A549 (cell line): Measurements from ENCODE around the gene CARD10. TPM values are rescaled to one million over a fixed set of nuclear protein-coding genes. Genes with fewer than 3 reads are reported as not detected.

Experiments used
- ATAC-seq, 2 experiments: fragments of 200-7000 bp in 1 of 2; fragments of >200 bp in 1 of 2; cut with Nextera tagmentation in 1 of 2; cut with Tn5 transposase in 1 of 2; 3 replicates each; pipeline versions ENCODE4 v1.8.0 to v1.9.1; 2018 to 2020; ENCODE audit warnings: mild to moderate bottlenecking in 1 of 2, moderate library complexity in 1 of 2
- CTCF ChIA-PET: fragments of 300-600 bp; sonication (Branson Sonifier 250); formaldehyde crosslinking; extraction: SDS; loops from one replicate; lab custom pipeline; 2021; ENCODE audit warnings: antibody characterized with exemption, inconsistent platforms; lab: Yijun Ruan, JAX
- POLR2A ChIA-PET: fragments of 350-600 bp; formaldehyde crosslinking; extraction: SDS; loops from one replicate; lab custom pipeline; 2021; ENCODE audit warnings: antibody characterized with exemption, inconsistent platforms; lab: Yijun Ruan, JAX
- DNase-seq, 2 experiments: peaks; one replicate each; pipeline versions ENCODE4 v3.0.0 to v3.0.0-alpha.2; 2011 to 2016; ENCODE audit warnings: low read depth in 1 of 2, low spot score in 1 of 2
- FAIRE-seq: peaks from 2 replicates; lab custom pipeline; 2011; peaks lifted over from hg19 to GRCh38; lab: Jason Lieb, UNC
- H3K27ac ChIP-seq, 2 experiments: fragments of >200 bp; sonication (Bioruptor Twin); formaldehyde crosslinking; 3 replicates each; pipeline ENCODE4 v1.5.1; 2016 to 2017
- H3K4me1 ChIP-seq: fragments of >200 bp; sonication (Bioruptor Twin); formaldehyde crosslinking; 3 replicates; pipeline ENCODE4 v1.6.1; 2016
- H3K4me2 ChIP-seq: fragments of >200 bp; sonication (Bioruptor Twin); formaldehyde crosslinking; 3 replicates; pipeline ENCODE4 v1.6.1; 2016
- H3K4me3 ChIP-seq: fragments of >200 bp; sonication (Bioruptor Twin); formaldehyde crosslinking; 3 replicates; pipeline ENCODE4 v1.5.1; 2016
- H3K9me3 ChIP-seq: fragments of >200 bp; sonication (Bioruptor Twin); formaldehyde crosslinking; 3 replicates; pipeline ENCODE4 v1.6.1; 2016
- BHLHE40 ChIP-seq: IDR thresholded peaks from 2 replicates; pipeline ENCODE4 v1.6.1; 2012; ENCODE audit warnings: low read depth, low read length, inconsistent platforms
- CEBPB ChIP-seq, 2 experiments: fragments of >200 bp in 1 of 2; sonication (Bioruptor Twin) in 1 of 2; formaldehyde crosslinking in 1 of 2; IDR thresholded peaks; 2 replicates each; pipeline ENCODE4 v1.6.1; 2012 to 2016
- CHD4 ChIP-seq: fragments of 200-600 bp; sonication (generic); IDR thresholded peaks from 2 replicates; pipeline ENCODE4 v1.6.1; 2016; ENCODE audit warnings: antibody characterized with exemption, mild to moderate bottlenecking, borderline replicate concordance
- EHMT2 ChIP-seq: fragments of 200-600 bp; sonication (generic); IDR thresholded peaks from 2 replicates; pipeline ENCODE4 v1.6.1; 2016; ENCODE audit warnings: antibody characterized with exemption, low read depth, mild to moderate bottlenecking, moderate library complexity
- FOSL2 ChIP-seq, 2 experiments: fragments of 450-650 bp in 1 of 2; fragments of >200 bp in 1 of 2; sonication (Bioruptor Twin) in 1 of 2; formaldehyde crosslinking; IDR thresholded peaks; 2 replicates each; pipeline versions ENCODE4 v1.5.0 to v1.6.1; 2016 to 2020; ENCODE audit warnings: mild to moderate bottlenecking in 1 of 2, moderate library complexity in 1 of 2
- FOXS1 ChIP-seq: fragments of 250-450 bp; sonication (Bioruptor Pico); IDR thresholded peaks from 2 replicates; pipeline ENCODE4 v1.5.0; 2020; ENCODE audit warnings: mild to moderate bottlenecking, moderate library complexity
- HES2 ChIP-seq: fragments of >200 bp; sonication (Bioruptor Twin); formaldehyde crosslinking; IDR thresholded peaks from 2 replicates; pipeline ENCODE4 v1.6.1; 2016
- HOXB5 ChIP-seq: fragments of 250-450 bp; sonication (Bioruptor Pico); IDR thresholded peaks from 2 replicates; pipeline ENCODE4 v1.5.0; 2020; ENCODE audit warnings: mild to moderate bottlenecking, moderate library complexity
- JUN ChIP-seq, 2 experiments: fragments of >200 bp; sonication (Bioruptor Twin); formaldehyde crosslinking; IDR thresholded peaks; 2 replicates in 1 of 2; 3 replicates in 1 of 2; pipeline ENCODE4 v1.6.1; 2016 to 2017
- KDM5A ChIP-seq: fragments of 200-600 bp; sonication (generic); IDR thresholded peaks from 2 replicates; pipeline ENCODE4 v1.6.1; 2016; ENCODE audit warnings: antibody characterized with exemption, mild to moderate bottlenecking
- MYC ChIP-seq: IDR thresholded peaks from 2 replicates; pipeline ENCODE4 v1.6.1; 2012; ENCODE audit warnings: mild to moderate bottlenecking, inconsistent platforms, low read length, improper control_type of control experiment, borderline replicate concordance
- RAD21 ChIP-seq, 2 experiments: fragments of >200 bp in 1 of 2; sonication (Bioruptor Twin) in 1 of 2; formaldehyde crosslinking in 1 of 2; IDR thresholded peaks in 1 of 2; conservative IDR thresholded peaks in 1 of 2; 2 replicates in 1 of 2; 3 replicates in 1 of 2; pipeline ENCODE4 v1.6.1; 2012 to 2018; ENCODE audit warnings: inconsistent platforms in 1 of 2
- SMC3 ChIP-seq: fragments of >200 bp; sonication (Bioruptor Twin); formaldehyde crosslinking; IDR thresholded peaks from 3 replicates; pipeline ENCODE4 v1.6.1; 2018; ENCODE audit warnings: inconsistent platforms
- TFCP2L1 ChIP-seq: fragments of 250-450 bp; sonication (Bioruptor Pico); IDR thresholded peaks from 2 replicates; pipeline ENCODE4 v1.5.0; 2021; ENCODE audit warnings: mild to moderate bottlenecking
- ZFP36 ChIP-seq: fragments of 450-650 bp; IDR thresholded peaks from 2 replicates; pipeline ENCODE4 v1.6.1; 2014; ENCODE audit warnings: borderline replicate concordance; ENCODE audit not compliant: partially characterized antibody
- ZNF302 ChIP-seq: fragments of 250-450 bp; sonication (Bioruptor Pico); IDR thresholded peaks from 2 replicates; pipeline ENCODE4 v1.9.0; 2021; ENCODE audit warnings: inconsistent platforms, mild to moderate bottlenecking, moderate library complexity
- WGBS: methylation state at CpG from one replicate; pipeline ENCODE4 v1.1.6; 2017; ENCODE audit errors: missing lambda C conversion rate; 5-methylcytosine and 5-hydroxymethylcytosine counted together
- polyA plus RNA-seq, 4 experiments: library from polyadenylated mRNA; depleted of rRNA in 3 of 4; stranded (reverse); fragments of >200 nt; fragmentation: RNase III in 1 of 4; extraction: RNeasy Plus Mini Kit Qiagen cat#74134 plus additional on column Dnase treatment in 1 of 4; gene quantifications; 2 replicates in 3 of 4; 3 replicates in 1 of 4; pipeline ENCODE4 v1.2.3, GENCODE V29; 2011 to 2017
- TF ChIP-seq, protein P1 (sequence below): fragments of 250-450 bp; sonication (Bioruptor Pico); IDR thresholded peaks from 2 replicates; pipeline ENCODE4 v1.5.0; 2021; ENCODE audit warnings: mild to moderate bottlenecking, moderate library complexity, borderline replicate concordance
- TF ChIP-seq, protein P2 (sequence below): fragments of 200-600 bp; sonication (generic); IDR thresholded peaks from 2 replicates; pipeline ENCODE4 v1.6.1; 2016; ENCODE audit warnings: antibody characterized with exemption, mild to moderate bottlenecking, moderate library complexity

Gene CARD10
- polyA plus RNA-seq, 2 of the 4 experiments (the other 2 are of a cell fraction): 8.3 to 15.3 TPM

- POLR2A ChIA-PET: interaction anchor here (0.6 to 1.2 kb wide), 3 partner anchors 9 to 11 kb away, joined by 3 to 5 read pairs (median 4); no protein-coding TSS in a partner anchor
- DNase-seq (no peak), ATAC-seq (no peak), FAIRE-seq (no peak)
- CTCF ChIA-PET: interaction anchor here (1.1 to 16.8 kb wide), 4 partner anchors 11 to 42 kb away, joined by 3 to 771 read pairs (median 26); partner anchors contain the start of gene CDC42EP1
- Histone ChIP-seq H3K4me1 (peaks cover 53% of the 10 kb centered on the region), H3K9me3 (no peaks in the 10 kb centered on the region), H3K27ac (peak overlapping the region; percentile 11 to 66; a peak in 4 of 6 replicates), H3K4me3 (no peak overlapping the region), H3K4me2 (peak overlapping the region; percentile 26; the same call in 1 of the 3 replicates)
- 0% methylated on average over 1 of the region's 5 CpGs for WGBS
- peak; percentile 14 to 15; a peak in 1 of 5 replicates for TF ChIP-seq RAD21 (conservative IDR thresholded peaks at IDR 0.05 in 1 of 2, IDR thresholded peaks at IDR 0.05 in 1 of 2)
- TF ChIP-seq SMC3: 0 out of 3 replicates have a peak, but pooled peaks have one; percentile 14
- TF ChIP-seq TFCP2L1 (CRISPR knock-in tag): no peak
Observed at GRCh38 chr22:37549704-37550059, 30.5 kb upstream of the CARD10 start.

DNA sequence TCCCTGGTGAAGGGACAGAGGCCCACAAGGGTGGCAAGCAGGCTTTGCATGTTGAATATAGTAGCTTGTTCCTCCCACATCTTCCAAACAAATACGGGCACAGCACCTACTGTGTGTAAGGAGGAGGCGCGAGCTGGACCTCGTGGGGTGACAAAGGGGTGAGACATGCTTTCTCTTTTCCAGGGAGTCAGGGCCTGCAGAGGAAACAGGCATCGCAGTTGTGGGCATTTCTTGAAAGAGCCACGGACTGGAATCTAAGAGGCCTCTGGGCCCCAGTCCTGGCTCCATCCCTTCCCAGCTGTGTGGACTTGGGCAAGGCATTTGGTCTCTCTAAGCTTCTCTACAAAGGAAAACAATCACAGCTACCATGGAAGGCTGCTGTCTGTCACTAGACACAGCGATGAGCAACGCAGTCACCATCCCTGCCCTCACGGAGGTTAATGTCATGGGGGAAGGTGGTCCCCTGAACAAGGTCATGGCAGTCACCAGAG lies 28.1 kb upstream of the CARD10 start:
- Histone ChIP-seq H3K4me1 (peaks cover 50% of the 10 kb centered on the region), H3K4me2 (0 out of 3 replicates have a peak overlapping the region, but pooled peaks have one; percentile 80), H3K4me3 (no peak overlapping the region), H3K27ac (peak overlapping the region; percentile 80 to 96)
- no peak for DNase-seq
- ChIA-PET POLR2A (no interaction called here), CTCF (interaction anchor here (1.8 to 16.8 kb wide), 4 partner anchors 8 to 45 kb away, joined by 6 to 771 read pairs (median 26); partner anchors contain the start of gene CDC42EP1)
- ATAC-seq: no peak
- TF ChIP-seq HES2: no peak
- no peak for TF ChIP-seq MYC
- no peak for TF ChIP-seq BHLHE40
- TF ChIP-seq ZNF302 (CRISPR knock-in tag): no peak
- TF ChIP-seq HOXB5: no peak
- no peak for TF ChIP-seq CEBPB (IDR thresholded peaks at IDR 0.05)
- TF ChIP-seq JUN (IDR thresholded peaks at IDR 0.05): no peak
- TF ChIP-seq EHMT2: no peak
- TF ChIP-seq FOSL2 (IDR thresholded peaks at IDR 0.05): no peak
- TF ChIP-seq FOSL2 (CRISPR knock-in tag; IDR thresholded peaks at IDR 0.05): no peak
- TF ChIP-seq ZFP36: no peak
- TF ChIP-seq, all 56 proteins: peak for 0
- 91% methylated on average over 6 of the region's 9 CpGs for WGBS
- FAIRE-seq: no peak
- H3K9me3 ChIP-seq: no peaks in the 10 kb centered on the region

GRCh38 chr22:37546437-37547250 lies 27.4 kb upstream of the CARD10 start:
- Histone ChIP-seq H3K9me3 (no peaks in the 10 kb centered on the region), H3K4me2 (peak overlapping the region; percentile 80), H3K4me3 (no peak overlapping the region), H3K27ac (peak overlapping the region; percentile 80 to 96), H3K4me1 (peaks cover 50% of the 10 kb centered on the region)
- 60% methylated on average over 12 of the region's 21 CpGs for WGBS
- ChIA-PET CTCF (interaction anchor here (1.0 to 16.8 kb wide), 10 partner anchors 8 to 97 kb away, joined by 3 to 771 read pairs (median 6); partner anchors contain the start of gene CDC42EP1), POLR2A (interaction anchor here (0.6 to 1.6 kb wide), 5 partner anchors 13 to 46 kb away, joined by 3 to 7 read pairs (median 4); partner anchors contain the start of gene LGALS2)
- TF ChIP-seq CHD4: 0 out of 2 replicates have a peak, but pooled peaks have one; percentile 76
- TF ChIP-seq ZFP36: no peak
- TF ChIP-seq KDM5A: no peak
- TF ChIP-seq, protein P1, sequence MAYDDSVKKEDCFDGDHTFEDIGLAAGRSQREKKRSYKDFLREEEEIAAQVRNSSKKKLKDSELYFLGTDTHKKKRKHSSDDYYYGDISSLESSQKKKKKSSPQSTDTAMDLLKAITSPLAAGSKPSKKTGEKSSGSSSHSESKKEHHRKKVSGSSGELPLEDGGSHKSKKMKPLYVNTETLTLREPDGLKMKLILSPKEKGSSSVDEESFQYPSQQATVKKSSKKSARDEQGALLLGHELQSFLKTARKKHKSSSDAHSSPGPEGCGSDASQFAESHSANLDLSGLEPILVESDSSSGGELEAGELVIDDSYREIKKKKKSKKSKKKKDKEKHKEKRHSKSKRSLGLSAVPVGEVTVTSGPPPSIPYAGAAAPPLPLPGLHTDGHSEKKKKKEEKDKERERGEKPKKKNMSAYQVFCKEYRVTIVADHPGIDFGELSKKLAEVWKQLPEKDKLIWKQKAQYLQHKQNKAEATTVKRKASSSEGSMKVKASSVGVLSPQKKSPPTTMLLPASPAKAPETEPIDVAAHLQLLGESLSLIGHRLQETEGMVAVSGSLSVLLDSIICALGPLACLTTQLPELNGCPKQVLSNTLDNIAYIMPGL: no peak
- TF ChIP-seq, protein P2, sequence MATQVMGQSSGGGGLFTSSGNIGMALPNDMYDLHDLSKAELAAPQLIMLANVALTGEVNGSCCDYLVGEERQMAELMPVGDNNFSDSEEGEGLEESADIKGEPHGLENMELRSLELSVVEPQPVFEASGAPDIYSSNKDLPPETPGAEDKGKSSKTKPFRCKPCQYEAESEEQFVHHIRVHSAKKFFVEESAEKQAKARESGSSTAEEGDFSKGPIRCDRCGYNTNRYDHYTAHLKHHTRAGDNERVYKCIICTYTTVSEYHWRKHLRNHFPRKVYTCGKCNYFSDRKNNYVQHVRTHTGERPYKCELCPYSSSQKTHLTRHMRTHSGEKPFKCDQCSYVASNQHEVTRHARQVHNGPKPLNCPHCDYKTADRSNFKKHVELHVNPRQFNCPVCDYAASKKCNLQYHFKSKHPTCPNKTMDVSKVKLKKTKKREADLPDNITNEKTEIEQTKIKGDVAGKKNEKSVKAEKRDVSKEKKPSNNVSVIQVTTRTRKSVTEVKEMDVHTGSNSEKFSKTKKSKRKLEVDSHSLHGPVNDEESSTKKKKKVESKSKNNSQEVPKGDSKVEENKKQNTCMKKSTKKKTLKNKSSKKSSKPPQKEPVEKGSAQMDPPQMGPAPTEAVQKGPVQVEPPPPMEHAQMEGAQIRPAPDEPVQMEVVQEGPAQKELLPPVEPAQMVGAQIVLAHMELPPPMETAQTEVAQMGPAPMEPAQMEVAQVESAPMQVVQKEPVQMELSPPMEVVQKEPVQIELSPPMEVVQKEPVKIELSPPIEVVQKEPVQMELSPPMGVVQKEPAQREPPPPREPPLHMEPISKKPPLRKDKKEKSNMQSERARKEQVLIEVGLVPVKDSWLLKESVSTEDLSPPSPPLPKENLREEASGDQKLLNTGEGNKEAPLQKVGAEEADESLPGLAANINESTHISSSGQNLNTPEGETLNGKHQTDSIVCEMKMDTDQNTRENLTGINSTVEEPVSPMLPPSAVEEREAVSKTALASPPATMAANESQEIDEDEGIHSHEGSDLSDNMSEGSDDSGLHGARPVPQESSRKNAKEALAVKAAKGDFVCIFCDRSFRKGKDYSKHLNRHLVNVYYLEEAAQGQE: no peak
- no peak for TF ChIP-seq FOXS1 (CRISPR knock-in tag)
- no peak for DNase-seq
- FAIRE-seq: no peak
- ATAC-seq: peak; percentile 17 to 35; a peak in 5 of 6 replicates
